Endothelial cell of umbilical vein (primary cell): ENCODE measurements around the gene CYTH1. TPM values are rescaled to one million over a fixed set of nuclear protein-coding genes. Genes with fewer than 3 reads are reported as not detected.

Experiments used
- BruUV-seq: library from RNA; stranded (reverse); fragments of 400-500 nt; replicated peaks from 2 replicates; lab custom pipeline; 2021; lab: Mats Ljungman, UMichigan
- CTCF ChIA-PET: fragments of 300-600, 350-600 bp; sonication (Branson Sonifier 250); formaldehyde crosslinking; loops from one replicate; lab custom pipeline; 2021; ENCODE audit warnings: antibody characterized with exemption, inconsistent platforms; lab: Charles Lee
- POLR2A ChIA-PET: fragments of 300-600, 350-600 bp; sonication (Branson Sonifier 250); formaldehyde crosslinking; loops from one replicate; lab custom pipeline; 2021; ENCODE audit warnings: antibody characterized with exemption, inconsistent platforms; lab: Charles Lee
- DNase-seq: peaks from one replicate; pipeline ENCODE4 v3.0.0-alpha.2; 2011; ENCODE audit warnings: low read depth, low spot score
- FAIRE-seq: peaks from 2 replicates; lab custom pipeline; 2011; peaks lifted over from hg19 to GRCh38; lab: Jason Lieb, UNC
- H2AFZ ChIP-seq: 2 replicates; pipeline ENCODE4 v1.6.0; 2012; ENCODE audit warnings: low read depth, low read length, control low read depth, inconsistent platforms
- H3K27ac ChIP-seq: 2 replicates; pipeline ENCODE4 v1.5.1; 2011; ENCODE audit warnings: low read depth, mild to moderate bottlenecking, control low read depth, low read length, moderate library complexity; ENCODE audit not compliant: insufficient read depth
- H3K27me3 ChIP-seq, 2 experiments: 2 replicates each; pipeline versions ENCODE4 v1.6.0 to v1.6.1; 2011; ENCODE audit warnings: low read length in 2 of 2, mixed read lengths in 1 of 2; ENCODE audit not compliant: control insufficient read depth in 2 of 2, insufficient read depth in 2 of 2
- H3K36me3 ChIP-seq, 2 experiments: 2 replicates in 1 of 2; 3 replicates in 1 of 2; pipeline ENCODE4 v1.5.1; 2011; ENCODE audit warnings: low read length in 2 of 2, mild to moderate bottlenecking in 1 of 2, moderate library complexity in 1 of 2; ENCODE audit not compliant: control insufficient read depth in 2 of 2, insufficient read depth in 2 of 2; ENCODE audit errors: extremely low read depth in 1 of 2
- H3K4me1 ChIP-seq: 3 replicates; pipeline ENCODE4 v1.5.1; 2011; ENCODE audit warnings: mild to moderate bottlenecking, low read length; ENCODE audit not compliant: control insufficient read depth, insufficient read depth; ENCODE audit errors: extremely low read depth
- H3K4me2 ChIP-seq: 2 replicates; pipeline ENCODE4 v1.6.1; 2011; ENCODE audit warnings: low read length, control low read depth, mixed read lengths; ENCODE audit not compliant: insufficient read depth
- H3K4me3 ChIP-seq, 3 experiments: fragments of 200-600 bp in 1 of 3; sonication (generic), shearing (Covaris generic) in 1 of 3; replicated peaks in 1 of 3; 2 replicates each; pipeline ENCODE4 v1.5.1; 2011 to 2016; ENCODE audit warnings: control low read depth in 3 of 3, low read length in 3 of 3, mild to moderate bottlenecking in 2 of 3, inconsistent platforms in 1 of 3, low read depth in 1 of 3, moderate library complexity in 1 of 3; ENCODE audit not compliant: insufficient read depth in 1 of 3
- H3K79me2 ChIP-seq: 2 replicates; pipeline ENCODE4 v1.6.0; 2012; ENCODE audit warnings: low read length, inconsistent platforms; ENCODE audit not compliant: control insufficient read depth, insufficient read depth
- H3K9ac ChIP-seq: replicated peaks from 2 replicates; pipeline ENCODE3; 2011; ENCODE audit warnings: low read length, control low read depth; ENCODE audit not compliant: insufficient read depth; ENCODE audit errors: extremely low read depth
- H3K9me1 ChIP-seq: replicated peaks from 3 replicates; pipeline ENCODE4 v1.6.0; 2011; ENCODE audit warnings: mild to moderate bottlenecking, low read length; ENCODE audit not compliant: control insufficient read depth, insufficient read depth; ENCODE audit errors: extremely low read depth
- H3K9me3 ChIP-seq: replicated peaks from 2 replicates; pipeline ENCODE4 v1.5.1; 2012; ENCODE audit warnings: low read length, inconsistent platforms; ENCODE audit not compliant: control insufficient read depth, insufficient read depth
- H4K20me1 ChIP-seq: replicated peaks from 2 replicates; pipeline ENCODE3; 2011; ENCODE audit warnings: mild to moderate bottlenecking, low read length; ENCODE audit not compliant: control insufficient read depth, insufficient read depth; ENCODE audit errors: extremely low read depth
- CTCF ChIP-seq, 2 donors: IDR thresholded peaks; 1 replicate in 1 of 2; 2 replicates in 1 of 2; pipeline ENCODE4 v1.5.1; 2011; ENCODE audit warnings: low read length in 2 of 2, mild to moderate bottlenecking in 2 of 2, moderate library complexity in 2 of 2, control low read depth in 1 of 2, inconsistent platforms in 1 of 2, low read depth in 1 of 2; ENCODE audit not compliant: insufficient read depth in 1 of 2; ENCODE audit errors: extremely low read depth in 1 of 2
- EZH2 ChIP-seq: IDR thresholded peaks from 2 replicates; pipeline ENCODE4 v1.6.1; 2012; ENCODE audit warnings: borderline replicate concordance, low read depth, mild to moderate bottlenecking, moderate library complexity, low read length, inconsistent platforms; ENCODE audit not compliant: severe bottlenecking
- FOS ChIP-seq: IDR thresholded peaks from 2 replicates; pipeline ENCODE4 v1.6.1; 2011; ENCODE audit warnings: mild to moderate bottlenecking, low read length, moderate library complexity, borderline replicate concordance; ENCODE audit not compliant: insufficient read depth
- GATA2 ChIP-seq: IDR thresholded peaks from 2 replicates; pipeline ENCODE4 v1.7.0; 2011; ENCODE audit warnings: low read depth, mild to moderate bottlenecking, moderate library complexity, mixed read lengths, low read length; ENCODE audit not compliant: insufficient read length, insufficient read depth
- JUN ChIP-seq: IDR thresholded peaks from 2 replicates; pipeline ENCODE4 v1.6.1; 2011; ENCODE audit warnings: borderline replicate concordance, low read depth; ENCODE audit not compliant: insufficient read length, insufficient read depth
- MAX ChIP-seq: IDR thresholded peaks from 2 replicates; pipeline ENCODE4 v1.6.1; 2011; ENCODE audit not compliant: insufficient read depth, insufficient read length
- MYC ChIP-seq: IDR thresholded peaks from one replicate; pipeline ENCODE4 v1.6.1; 2011; ENCODE audit warnings: mild to moderate bottlenecking, low read depth, low read length
- POLR2A ChIP-seq: IDR thresholded peaks from 2 replicates; pipeline ENCODE4 v1.6.1; 2012; ENCODE audit warnings: low read depth, mild to moderate bottlenecking, control low read depth, low read length
- POLR2AphosphoS5 ChIP-seq: IDR thresholded peaks from 2 replicates; pipeline ENCODE4 v1.6.1; 2012; ENCODE audit warnings: low read depth, mild to moderate bottlenecking, control low read depth, low read length, moderate library complexity; ENCODE audit not compliant: insufficient read depth
- dilution Hi-C: fragments of 300-500 bp; cut with MboI; formaldehyde crosslinking; loops from one replicate; pipeline ENCODE4 v1.15.0; 2019; ENCODE audit warnings: low sequenced_read_pairs; ENCODE audit not compliant: extremely low pct_ligation_motif_present
- intact Hi-C: fragments of 100-400 bp; cut with micrococcal nuclease; formaldehyde crosslinking; loops from one replicate; pipeline ENCODE4 v1.10.0; 2022
- polyA plus RNA-seq, 4 experiments: library from polyadenylated mRNA; depleted of rRNA in 3 of 4; stranded (reverse) in 3 of 4; unstranded in 1 of 4; fragments of >200 nt; gene quantifications; 2 replicates each; pipeline versions ENCODE4 v1.2.1 to v1.2.3, GENCODE V29; 2011 to 2012; ENCODE audit warnings: missing spikeins in 1 of 4
- total RNA-seq: library from RNA; stranded (reverse); gene quantifications from 2 replicates; pipeline ENCODE4 v1.2.3, GENCODE V29; 2021

CYTH1 gene
- total and polyA plus RNA-seq, 2 donors (not counting 3 experiments of a cell fraction or from before 2014, with no cell fraction given): 35.9 to 49.9 TPM

- CTCF ChIA-PET: interaction anchor here (1.1 to 2.0 kb wide), 3 partner anchors 27 to 301 kb away, joined by 3 to 11 read pairs (median 3); no protein-coding TSS in a partner anchor
- DNase-seq (no peak), FAIRE-seq (no peak)
- POLR2A ChIA-PET: no interaction called here
- TF ChIP-seq MYC: no peak
- TF ChIP-seq EZH2: no peak
- no peak for TF ChIP-seq MAX
- TF ChIP-seq GATA2: no peak
- no peak for TF ChIP-seq JUN
- no peak for TF ChIP-seq POLR2AphosphoS5
- TF ChIP-seq CTCF (IDR thresholded peaks at IDR 0.05; ENCODE audit: extremely low read depth in 1 of 2, insufficient read depth in 1 of 2, low read depth in 1 of 2, low read length in 2 of 2): no peak
- no peak for TF ChIP-seq FOS
- TF ChIP-seq POLR2A: no peak
- Histone ChIP-seq H3K4me1 (no peaks in the 10 kb centered on the region), H3K4me2 (no peak overlapping the region), H3K36me3 (peaks cover 9 to 42% of the 10 kb centered on the region in 2 experiments), H4K20me1 (no peaks in the 10 kb centered on the region), H3K9me3 (no peaks in the 10 kb centered on the region), H3K27me3 (no peaks in the 10 kb centered on the region), H3K9ac (no peak overlapping the region), H3K79me2 (no peaks in the 10 kb centered on the region), H3K4me3 (no peak overlapping the region), H3K27ac (no peak overlapping the region), H2AFZ (no peak overlapping the region), H3K9me1 (no peaks in the 10 kb centered on the region)
- dilution Hi-C loops (no loop called here), intact Hi-C loops (no loop called here)
- no TSS peak for BruUV-seq
Measured at GRCh38 chr17:78797691-78798585, 15.9 kb upstream of the CYTH1 start.
